HL-60/S4 treated with retinoic acid at 250 ng/mL for 4 days and 3 days (cell line): ENCODE data around the gene BEST1.

Source experiments
- in situ Hi-C: fragments of 300-500 bp; cut with MboI; formaldehyde crosslinking; loops from 2 replicates; pipeline ENCODE4 v1.7.0; 2022; ENCODE audit warnings: low sequenced_read_pairs

The BEST1 gene

GRCh38 chr11:62011881-62012280, 61.7 kb downstream of the BEST1 start:
- in situ Hi-C loops: no loop called here

GRCh38 chr11:62012451-62012831, 62.3 kb downstream of the BEST1 start:
- in situ Hi-C loops: no loop called here

DNA sequence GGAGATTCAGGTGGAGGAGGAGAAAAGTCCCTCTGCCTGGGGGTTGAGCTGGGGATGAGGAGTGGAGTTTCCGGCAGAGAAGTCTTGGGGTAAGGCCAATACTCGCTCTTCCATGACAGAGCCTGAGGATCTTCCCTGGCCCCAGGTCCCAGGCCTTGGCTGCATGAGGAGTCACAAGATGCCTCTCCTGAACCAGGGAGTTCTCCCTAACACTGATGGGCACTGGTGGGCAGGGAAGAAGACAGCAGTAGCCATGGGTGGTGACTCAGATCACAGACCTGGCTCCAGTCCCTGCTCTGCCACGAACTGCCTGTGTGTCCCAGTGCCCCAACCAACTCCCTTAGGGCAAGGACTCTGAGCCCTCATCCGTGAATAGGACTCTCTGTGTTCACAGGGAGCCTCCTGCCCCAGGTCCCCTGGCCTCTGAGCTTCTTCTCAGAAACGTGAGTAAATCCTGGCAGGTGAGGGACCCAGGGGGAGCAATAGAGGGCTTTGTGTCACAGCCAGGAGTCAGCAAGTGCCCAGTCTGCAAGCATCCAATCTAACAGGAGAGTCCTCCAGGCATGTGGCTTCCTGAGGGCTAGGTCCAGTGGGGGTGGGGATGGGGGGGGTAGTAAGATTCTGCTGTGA, 62.8 kb downstream of the BEST1 start:
- in situ Hi-C loops: no loop called here
